Measurements from ENCODE around the gene CACNA1I.
A peak's percentile ranks its signal among the peaks of the same experiment; 100 is the strongest.

The CACNA1I gene

GRCh38 chr22:39535831-39536449 is 34.6 kb upstream of the CACNA1I start:
- DNase-seq = no peak

DNA sequence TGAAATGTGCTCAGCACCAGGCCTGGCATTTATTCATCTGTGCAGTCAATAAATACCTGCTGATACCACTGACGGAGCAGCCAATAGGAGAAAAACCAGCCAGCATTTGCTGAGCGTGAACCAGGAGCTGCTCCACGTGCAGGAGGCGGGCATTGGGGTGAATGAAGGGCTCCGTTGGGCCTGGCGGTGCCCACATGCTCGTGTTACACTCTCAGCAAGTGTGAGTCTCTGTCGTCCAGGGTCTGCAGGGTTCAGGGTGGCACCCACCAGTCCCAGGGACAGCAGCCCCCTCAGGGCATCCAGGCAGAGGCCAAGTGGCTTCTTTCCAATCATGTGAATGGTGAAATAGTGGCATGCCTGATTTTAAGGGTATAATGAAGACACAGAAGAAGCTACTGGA is 33.8 kb upstream of the CACNA1I start:
- DNase-seq = no peak

DNA sequence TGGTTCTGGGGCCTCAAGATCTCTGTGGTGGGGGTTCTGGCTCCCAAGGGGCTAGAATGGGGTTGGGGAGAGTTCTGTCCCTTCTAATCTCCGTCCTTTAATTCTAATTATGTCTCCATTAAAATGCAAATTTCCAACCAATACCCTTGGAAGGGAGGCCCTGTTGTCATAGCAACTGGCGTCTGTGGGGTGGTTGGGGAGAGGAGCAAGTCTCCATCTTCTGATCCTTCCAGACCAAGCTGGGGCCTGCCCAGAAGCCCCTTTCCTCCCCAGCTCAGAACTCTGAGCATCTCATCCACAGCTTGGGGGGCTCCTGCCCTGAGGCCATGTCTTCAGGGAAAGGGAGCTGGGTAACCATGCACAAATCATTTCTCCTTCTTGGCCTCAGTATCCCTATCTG is 32.6 kb upstream of the CACNA1I start:
- DNase-seq = no peak

GRCh38 chr22:39543095-39543494 is 27.5 kb upstream of the CACNA1I start:
- peak; percentile 77 to 88 for DNase-seq

GRCh38 chr22:39545386-39546365 is 24.9 kb upstream of the CACNA1I start:
- DNase-seq = no peak

- DNase-seq = no peak
These were observed 23.5 kb upstream of the CACNA1I start for GRCh38 chr22:39546889-39547586.

DNA sequence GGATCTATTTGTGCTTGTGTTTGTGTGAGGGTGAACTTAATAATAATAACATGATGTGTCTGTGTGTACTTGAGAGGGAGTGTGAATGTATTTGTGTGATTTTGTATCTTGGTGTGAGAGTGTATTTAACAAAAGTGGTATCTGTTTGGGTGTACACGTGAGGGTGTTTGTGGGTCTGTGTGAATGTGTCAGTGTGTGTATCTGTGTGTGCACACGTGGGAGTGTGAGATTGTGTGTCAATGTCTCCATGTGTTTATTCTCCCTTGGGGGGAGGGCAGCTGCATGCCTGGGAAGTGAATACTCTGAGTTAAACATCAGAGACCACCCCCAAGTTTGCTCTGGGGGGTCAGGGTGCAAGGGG is 23.0 kb upstream of the CACNA1I start:
- DNase-seq = no peak

- DNase-seq = no peak
These were observed 17.1 kb upstream of the CACNA1I start for GRCh38 chr22:39553429-39553828.

- no peak for DNase-seq
These were observed 16.4 kb upstream of the CACNA1I start for GRCh38 chr22:39554151-39554550.

- DNase-seq = peak in 1 of 2 experiments; percentile 55
These were observed 13.3 kb upstream of the CACNA1I start for GRCh38 chr22:39556970-39557841.

GRCh38 chr22:39558254-39558727 is 12.3 kb upstream of the CACNA1I start:
- DNase-seq = no peak

GRCh38 chr22:39558950-39559349 is 11.6 kb upstream of the CACNA1I start:
- no peak for DNase-seq

GRCh38 chr22:39559456-39560105 is 11.0 kb upstream of the CACNA1I start:
- no peak for DNase-seq

- no peak for DNase-seq
These were observed 10.4 kb upstream of the CACNA1I start for GRCh38 chr22:39560127-39560526.

- no peak for DNase-seq
These were observed 7.6 kb upstream of the CACNA1I start for GRCh38 chr22:39562839-39563489.

GRCh38 chr22:39563571-39564428 is 6.8 kb upstream of the CACNA1I start:
- DNase-seq = no peak

DNA sequence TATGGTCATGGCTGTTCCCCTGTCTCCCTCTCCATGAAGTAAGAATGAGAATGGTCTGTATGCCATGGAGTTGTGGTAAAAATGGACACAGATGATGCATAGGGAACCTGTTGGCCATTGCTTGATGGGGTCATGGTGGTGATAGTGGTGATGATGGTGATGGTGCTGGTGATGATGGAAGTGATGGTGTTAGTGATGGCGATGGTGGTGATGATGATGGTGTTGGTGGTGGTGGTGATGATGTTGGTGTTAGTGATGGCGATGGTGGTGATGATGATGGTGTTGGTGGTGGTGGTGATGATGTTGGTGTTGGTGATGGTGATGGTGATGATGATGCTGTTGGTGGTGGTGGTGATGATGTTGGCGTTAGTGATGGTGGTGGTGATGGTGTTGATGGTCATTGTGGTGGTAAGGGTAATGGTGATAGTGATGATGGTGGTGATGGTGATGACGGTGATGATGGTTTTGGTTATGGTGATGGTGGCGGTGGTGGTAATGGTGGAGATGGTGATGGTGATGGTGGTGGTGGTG is 5.1 kb upstream of the CACNA1I start:
- DNase-seq = no peak

GRCh38 chr22:39567135-39567946 is 3.2 kb upstream of the CACNA1I start:
- no peak for DNase-seq

Data from NCI-H524 (cell line).